ENCODE measurements around the gene GPS1.

GPS1 gene

GRCh38 chr17:82016061-82016874 lies 35.4 kb upstream of the GPS1 start:
- DNase-seq = no peak
- H3K9me3 ChIP-seq = no peaks in the 10 kb centered on the region
- H3K4me1 ChIP-seq = peaks cover 0 to 21% (median 5%) of the 10 kb centered on the region in 4 donors
- no peaks in the 10 kb centered on the region for H3K27me3 ChIP-seq
- H3K36me3 ChIP-seq = peaks cover 0 to 38% (median 21%) of the 10 kb centered on the region in 3 donors
- H3K27ac ChIP-seq = no peak overlapping the region
- TF ChIP-seq CTCF (IDR thresholded peaks at IDR 0.05) = no peak
- intact Hi-C loops (cut with DNase I; ENCODE audit: low total_unique reads) = no loop called here
- no peak overlapping the region for H3K4me3 ChIP-seq

GRCh38 chr17:82016875-82017459 lies 34.7 kb upstream of the GPS1 start:
- intact Hi-C loops (cut with DNase I; ENCODE audit: low total_unique reads) = no loop called here
- DNase-seq = no peak
- peaks cover 0 to 28% (median 12%) of the 10 kb centered on the region in 4 donors for H3K4me1 ChIP-seq
- TF ChIP-seq CTCF (IDR thresholded peaks at IDR 0.05) = no peak
- no peak overlapping the region for H3K27ac ChIP-seq
- H3K4me3 ChIP-seq = no peak overlapping the region
- no peaks in the 10 kb centered on the region for H3K27me3 ChIP-seq
- H3K36me3 ChIP-seq = peaks cover 0 to 31% (median 14%) of the 10 kb centered on the region in 3 donors
- H3K9me3 ChIP-seq = no peaks in the 10 kb centered on the region

GRCh38 chr17:82017612-82018151 lies 34.0 kb upstream of the GPS1 start:
- H3K27me3 ChIP-seq = no peaks in the 10 kb centered on the region
- no peak for TF ChIP-seq CTCF (IDR thresholded peaks at IDR 0.05)
- no peak for DNase-seq
- H3K4me3 ChIP-seq = no peak overlapping the region
- intact Hi-C loops (cut with DNase I; ENCODE audit: low total_unique reads) = no loop called here
- H3K27ac ChIP-seq = no peak overlapping the region
- peaks cover 0 to 29% (median 16%) of the 10 kb centered on the region in 4 donors for H3K4me1 ChIP-seq
- H3K36me3 ChIP-seq = peaks cover 0 to 25% (median 11%) of the 10 kb centered on the region in 3 donors
- no peaks in the 10 kb centered on the region for H3K9me3 ChIP-seq

- intact Hi-C loops (cut with DNase I; ENCODE audit: low total_unique reads) = no loop called here
- H3K4me1 ChIP-seq = peaks cover 0 to 22% (median 16%) of the 10 kb centered on the region in 4 donors
Observed at GRCh38 chr17:82018152-82018988, 33.3 kb upstream of the GPS1 start.

More at GRCh38 chr17:82018152-82018988, 33.3 kb upstream of the GPS1 start:
- DNase-seq = no peak
- no peak for TF ChIP-seq CTCF (IDR thresholded peaks at IDR 0.05)
- no peak overlapping the region for H3K4me3 ChIP-seq
- no peak overlapping the region for H3K27ac ChIP-seq
- no peaks in the 10 kb centered on the region for H3K9me3 ChIP-seq
- peaks cover 0 to 25% (median 11%) of the 10 kb centered on the region in 3 donors for H3K36me3 ChIP-seq
- no peaks in the 10 kb centered on the region for H3K27me3 ChIP-seq

All from tibial artery (tissue), 4 donors.